Uterus (tissue), 4 donors: Measurements from ENCODE around the gene TRAK2. TPM values are rescaled to one million over a fixed set of nuclear protein-coding genes. Genes with fewer than 3 reads are reported as not detected.
A peak's percentile ranks its signal among the peaks of the same experiment; 100 is the strongest.
"Not testable (repeated sequence)": the region's sequence is repeated elsewhere in the genome, so short reads cannot be mapped to it uniquely, and the experiment has no call there.

Experiments used
- DNase-seq, 2 donors: peaks; one replicate each; pipeline ENCODE4 v3.0.0-alpha.2; 2019 to 2020
- H3K27ac ChIP-seq, 2 donors: fragments of 200-600 bp; sonication (generic); 1 replicate in 1 of 2; 2 replicates in 1 of 2; pipeline ENCODE4 v1.5.1; 2016 to 2018
- H3K27me3 ChIP-seq, 2 donors: fragments of 200-600 bp; sonication (generic); one replicate each; pipeline ENCODE4 v1.5.1; 2018 to 2019; ENCODE audit warnings: control low read depth in 1 of 2
- H3K36me3 ChIP-seq, 2 donors: fragments of 200-600 bp; sonication (generic); one replicate each; pipeline ENCODE4 v1.5.1; 2019; ENCODE audit warnings: control low read depth in 1 of 2
- H3K4me1 ChIP-seq, 2 donors: fragments of 200-600 bp; sonication (generic); one replicate each; pipeline ENCODE4 v1.5.1; 2018 to 2019; ENCODE audit warnings: control low read depth in 1 of 2
- H3K4me3 ChIP-seq, 2 donors: fragments of 200-600 bp; sonication (generic); 1 replicate in 1 of 2; 2 replicates in 1 of 2; pipeline ENCODE4 v1.5.1; 2018 to 2019; ENCODE audit warnings: mild to moderate bottlenecking in 1 of 2
- H3K9me3 ChIP-seq, 2 donors: fragments of 200-600 bp; sonication (generic); one replicate each; pipeline ENCODE4 v1.5.1; 2019; ENCODE audit warnings: control low read depth in 1 of 2
- POLR2A ChIP-seq, 2 donors: fragments of 450-650 bp; IDR thresholded peaks; one replicate each; pipeline ENCODE4 v1.6.1; 2016; ENCODE audit warnings: antibody characterized with exemption in 2 of 2, mild to moderate bottlenecking in 1 of 2, moderate library complexity in 1 of 2
- intact Hi-C: fragments of 100-400 bp; cut with DNase I; formaldehyde crosslinking; loops from one replicate; pipeline ENCODE4 v1.15.1; 2023; ENCODE audit warnings: low total_unique reads
- total RNA-seq, 4 donors: library from RNA; depleted of rRNA in 3 of 4; stranded (reverse); fragments of >200 nt in 3 of 4; gene quantifications; one replicate each; pipeline versions ENCODE4 v1.1.0 to v1.2.4, GENCODE V29; 2014 to 2023
- TF ChIP-seq, protein P1 (sequence below), 4 experiments: fragments of 200-600 bp in 2 of 4; fragments of 450-650 bp in 2 of 4; sonication (generic) in 2 of 4; IDR thresholded peaks; one replicate each; pipeline ENCODE4 v1.5.1; 2016 to 2019; ENCODE audit warnings: antibody characterized with exemption in 4 of 4, mild to moderate bottlenecking in 2 of 4, moderate library complexity in 1 of 4
- donor health status: DM: yes; HTN: yes; CAD: no.

TRAK2 gene
- total RNA-seq, 4 donors from 2014 or later: 31.8 to 54.9 (median 38.2) TPM

GRCh38 chr2:201440182-201440581 lies 11.1 kb downstream of the TRAK2 start:
- Histone ChIP-seq H3K9me3 (no peaks in the 10 kb centered on the region), H3K27me3 (no peaks in the 10 kb centered on the region), H3K4me3 (no peak overlapping the region), H3K36me3 (no peaks in the 10 kb centered on the region), H3K4me1 (no peaks in the 10 kb centered on the region), H3K27ac (no peak overlapping the region)
- intact Hi-C loops: no loop called here
- DNase-seq: no peak
- TF ChIP-seq, protein P1, sequence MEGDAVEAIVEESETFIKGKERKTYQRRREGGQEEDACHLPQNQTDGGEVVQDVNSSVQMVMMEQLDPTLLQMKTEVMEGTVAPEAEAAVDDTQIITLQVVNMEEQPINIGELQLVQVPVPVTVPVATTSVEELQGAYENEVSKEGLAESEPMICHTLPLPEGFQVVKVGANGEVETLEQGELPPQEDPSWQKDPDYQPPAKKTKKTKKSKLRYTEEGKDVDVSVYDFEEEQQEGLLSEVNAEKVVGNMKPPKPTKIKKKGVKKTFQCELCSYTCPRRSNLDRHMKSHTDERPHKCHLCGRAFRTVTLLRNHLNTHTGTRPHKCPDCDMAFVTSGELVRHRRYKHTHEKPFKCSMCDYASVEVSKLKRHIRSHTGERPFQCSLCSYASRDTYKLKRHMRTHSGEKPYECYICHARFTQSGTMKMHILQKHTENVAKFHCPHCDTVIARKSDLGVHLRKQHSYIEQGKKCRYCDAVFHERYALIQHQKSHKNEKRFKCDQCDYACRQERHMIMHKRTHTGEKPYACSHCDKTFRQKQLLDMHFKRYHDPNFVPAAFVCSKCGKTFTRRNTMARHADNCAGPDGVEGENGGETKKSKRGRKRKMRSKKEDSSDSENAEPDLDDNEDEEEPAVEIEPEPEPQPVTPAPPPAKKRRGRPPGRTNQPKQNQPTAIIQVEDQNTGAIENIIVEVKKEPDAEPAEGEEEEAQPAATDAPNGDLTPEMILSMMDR (IDR thresholded peaks at IDR 0.05): no peak
- no peak for TF ChIP-seq POLR2A (IDR thresholded peaks at IDR 0.05)

GRCh38 chr2:201439336-201439922 lies 11.8 kb downstream of the TRAK2 start:
- H3K4me1 ChIP-seq, DNase-seq, H3K27ac ChIP-seq, intact Hi-C loops, H3K4me3 ChIP-seq, H3K27me3 ChIP-seq, H3K9me3 ChIP-seq, H3K36me3 ChIP-seq: not testable (repeated sequence)

DNA sequence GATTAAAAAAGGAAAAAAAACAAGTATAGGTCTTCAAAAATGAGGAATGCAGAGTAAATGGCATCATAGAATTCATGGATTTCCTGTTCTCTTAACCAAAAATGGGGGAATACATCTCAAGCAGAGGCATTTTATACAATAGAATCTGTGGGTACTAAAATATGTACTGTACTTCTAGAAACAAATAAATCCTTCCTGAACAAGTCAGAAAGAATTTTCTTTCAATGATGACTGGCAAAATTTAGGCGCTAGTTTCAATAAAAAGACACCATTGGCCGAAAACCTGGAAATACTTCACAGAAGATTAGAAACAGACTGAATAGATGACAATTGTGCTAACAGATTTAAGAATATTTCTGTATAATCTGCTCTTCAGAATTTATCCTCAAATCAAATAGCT lies 15.1 kb downstream of the TRAK2 start:
- peaks cover 4 to 12% of the 10 kb centered on the region in 2 donors for H3K4me1 ChIP-seq

GRCh38 chr2:201433394-201433995 lies 17.8 kb downstream of the TRAK2 start:
- Histone ChIP-seq H3K27me3 (no peaks in the 10 kb centered on the region), H3K9me3 (no peaks in the 10 kb centered on the region), H3K36me3 (no peaks in the 10 kb centered on the region), H3K27ac (peak overlapping the region; percentile 1 to 61), H3K4me3 (no peak overlapping the region), H3K4me1 (peaks cover 4 to 12% of the 10 kb centered on the region in 2 donors)
- no peak for DNase-seq
- intact Hi-C loops: no loop called here
- TF ChIP-seq, protein P1 (IDR thresholded peaks at IDR 0.05): no peak

More for the DNA sequence above, 15.1 kb downstream of the TRAK2 start:
- H3K27me3 ChIP-seq: no peaks in the 10 kb centered on the region
- no peaks in the 10 kb centered on the region for H3K36me3 ChIP-seq
- no peaks in the 10 kb centered on the region for H3K9me3 ChIP-seq
- H3K27ac ChIP-seq: no peak overlapping the region
- no peak overlapping the region for H3K4me3 ChIP-seq
- intact Hi-C loops: no loop called here
- TF ChIP-seq, protein P1 (IDR thresholded peaks at IDR 0.05): no peak
- no peak for TF ChIP-seq POLR2A (IDR thresholded peaks at IDR 0.05)
- no peak for DNase-seq

DNA sequence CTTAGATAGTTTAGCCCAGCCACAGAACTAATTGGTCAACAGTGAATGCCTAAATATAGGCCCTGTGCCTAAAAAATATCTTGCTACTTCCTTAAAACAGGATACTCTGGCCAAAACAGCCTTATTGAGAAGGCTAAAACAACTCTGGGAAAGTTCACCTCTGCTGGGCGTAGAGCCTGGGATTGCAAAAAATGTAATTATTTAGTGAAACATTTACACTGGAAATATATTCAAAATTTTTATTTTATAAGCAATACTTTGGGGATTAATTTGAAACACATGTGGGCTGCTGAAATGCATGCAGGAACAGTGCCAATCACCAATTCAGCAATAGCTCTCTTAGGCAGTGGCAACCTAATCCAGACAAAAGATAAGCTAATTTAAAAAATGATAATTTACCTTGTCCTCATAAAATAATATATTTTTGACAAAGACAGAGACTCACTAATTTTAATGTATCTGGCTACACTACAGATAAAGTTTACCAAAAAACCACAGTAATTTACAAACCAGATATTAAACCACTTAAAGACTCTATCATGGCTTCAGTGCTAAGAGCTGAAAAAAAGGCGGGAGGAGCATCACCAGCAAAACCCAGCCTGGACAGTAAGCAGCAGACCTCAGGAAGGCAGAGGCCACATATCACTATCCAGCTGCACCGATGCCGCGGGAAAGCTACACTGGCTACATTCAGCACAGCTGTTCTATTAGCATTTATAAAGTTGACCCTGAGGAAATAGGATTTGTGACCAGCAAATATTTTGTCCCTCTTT lies 18.5 kb downstream of the TRAK2 start:
- H3K4me1 ChIP-seq: peaks cover 4 to 12% of the 10 kb centered on the region in 2 donors
- peak in 1 of 2 donors; percentile 33 for DNase-seq
- no peaks in the 10 kb centered on the region for H3K27me3 ChIP-seq
- no peaks in the 10 kb centered on the region for H3K9me3 ChIP-seq
- no peak overlapping the region for H3K4me3 ChIP-seq
- H3K27ac ChIP-seq: peak overlapping the region; percentile 6 to 61
- TF ChIP-seq, protein P1 (IDR thresholded peaks at IDR 0.05): no peak
- no peak for TF ChIP-seq POLR2A (IDR thresholded peaks at IDR 0.05)
- no peaks in the 10 kb centered on the region for H3K36me3 ChIP-seq
- intact Hi-C loops: no loop called here
